Measurements from ENCODE around the gene WDR35.

Gene WDR35

DNA sequence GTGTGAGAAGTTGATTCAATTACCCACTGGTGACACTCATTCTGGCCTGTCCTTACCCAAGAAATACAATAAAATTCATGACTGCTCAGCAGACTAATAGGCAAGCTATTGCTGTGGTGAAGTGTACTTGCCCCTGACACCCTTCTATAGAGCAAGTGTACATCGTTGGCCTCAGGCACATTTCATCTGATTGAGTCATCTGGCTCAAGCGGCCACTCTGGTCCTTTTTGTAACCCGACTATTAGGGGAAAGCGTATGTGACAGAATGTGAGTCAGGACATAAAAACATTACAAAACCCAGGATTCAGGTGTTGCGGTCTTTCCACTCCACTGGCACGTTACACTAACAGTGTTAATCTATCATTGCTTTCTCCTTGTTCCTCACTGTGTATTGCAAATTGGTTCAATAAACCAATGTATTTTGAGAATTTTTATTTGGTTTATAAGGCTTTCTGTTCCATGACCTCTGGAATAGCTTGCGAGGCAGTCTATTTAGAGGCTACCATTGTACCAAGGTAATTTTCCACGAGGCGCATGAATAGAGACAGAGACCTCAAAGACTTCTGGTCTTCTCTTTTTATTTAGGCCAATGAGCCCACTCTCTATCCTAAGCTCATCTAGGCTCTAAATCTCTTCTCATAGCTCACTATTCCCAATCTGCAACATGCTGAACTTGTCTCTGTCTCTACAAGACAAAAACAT lies 77.9 kb downstream of the WDR35 start:
- H3K4me3 ChIP-seq (ENCODE audit: control insufficient read depth, low read depth, low read length): no peak overlapping the region
- DNase-seq (ENCODE audit: low read depth): peak; percentile 93
- TF ChIP-seq, protein P1, sequence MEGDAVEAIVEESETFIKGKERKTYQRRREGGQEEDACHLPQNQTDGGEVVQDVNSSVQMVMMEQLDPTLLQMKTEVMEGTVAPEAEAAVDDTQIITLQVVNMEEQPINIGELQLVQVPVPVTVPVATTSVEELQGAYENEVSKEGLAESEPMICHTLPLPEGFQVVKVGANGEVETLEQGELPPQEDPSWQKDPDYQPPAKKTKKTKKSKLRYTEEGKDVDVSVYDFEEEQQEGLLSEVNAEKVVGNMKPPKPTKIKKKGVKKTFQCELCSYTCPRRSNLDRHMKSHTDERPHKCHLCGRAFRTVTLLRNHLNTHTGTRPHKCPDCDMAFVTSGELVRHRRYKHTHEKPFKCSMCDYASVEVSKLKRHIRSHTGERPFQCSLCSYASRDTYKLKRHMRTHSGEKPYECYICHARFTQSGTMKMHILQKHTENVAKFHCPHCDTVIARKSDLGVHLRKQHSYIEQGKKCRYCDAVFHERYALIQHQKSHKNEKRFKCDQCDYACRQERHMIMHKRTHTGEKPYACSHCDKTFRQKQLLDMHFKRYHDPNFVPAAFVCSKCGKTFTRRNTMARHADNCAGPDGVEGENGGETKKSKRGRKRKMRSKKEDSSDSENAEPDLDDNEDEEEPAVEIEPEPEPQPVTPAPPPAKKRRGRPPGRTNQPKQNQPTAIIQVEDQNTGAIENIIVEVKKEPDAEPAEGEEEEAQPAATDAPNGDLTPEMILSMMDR (conservative IDR thresholded peaks at IDR 0.05; ENCODE audit: control insufficient read depth, insufficient read depth, low read depth, low read length): no peak

DNA sequence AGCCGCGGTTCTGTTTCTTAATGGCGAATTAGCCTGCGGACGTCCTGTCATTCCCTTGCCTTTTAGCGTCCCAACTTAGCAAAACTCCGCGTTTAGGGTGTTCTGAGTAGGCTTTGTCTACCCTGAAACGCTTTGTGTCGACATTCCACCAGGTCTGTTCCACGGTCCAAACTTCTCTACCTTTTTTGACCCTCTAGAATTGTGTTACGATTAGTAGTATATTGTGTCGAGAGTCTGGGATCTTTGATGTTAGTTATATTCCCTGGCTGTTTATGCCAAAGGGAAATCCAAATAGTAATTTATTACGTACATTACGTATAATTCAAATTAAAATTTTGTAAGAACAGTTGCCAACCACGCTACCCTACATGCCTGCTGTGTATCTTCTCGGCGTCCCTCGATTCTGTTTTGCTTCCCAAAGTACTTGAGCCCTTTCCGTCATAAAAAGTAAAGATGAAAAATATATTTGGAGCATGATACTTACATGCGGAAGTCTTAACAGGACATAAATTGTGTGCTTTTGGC lies 87.6 kb downstream of the WDR35 start:
- DNase-seq (ENCODE audit: low read depth): no peak
- peak overlapping the region; percentile 66 for H3K4me3 ChIP-seq (ENCODE audit: control insufficient read depth, low read depth, low read length)
- TF ChIP-seq, protein P1 (conservative IDR thresholded peaks at IDR 0.05; ENCODE audit: control insufficient read depth, insufficient read depth, low read depth, low read length): no peak

DNA sequence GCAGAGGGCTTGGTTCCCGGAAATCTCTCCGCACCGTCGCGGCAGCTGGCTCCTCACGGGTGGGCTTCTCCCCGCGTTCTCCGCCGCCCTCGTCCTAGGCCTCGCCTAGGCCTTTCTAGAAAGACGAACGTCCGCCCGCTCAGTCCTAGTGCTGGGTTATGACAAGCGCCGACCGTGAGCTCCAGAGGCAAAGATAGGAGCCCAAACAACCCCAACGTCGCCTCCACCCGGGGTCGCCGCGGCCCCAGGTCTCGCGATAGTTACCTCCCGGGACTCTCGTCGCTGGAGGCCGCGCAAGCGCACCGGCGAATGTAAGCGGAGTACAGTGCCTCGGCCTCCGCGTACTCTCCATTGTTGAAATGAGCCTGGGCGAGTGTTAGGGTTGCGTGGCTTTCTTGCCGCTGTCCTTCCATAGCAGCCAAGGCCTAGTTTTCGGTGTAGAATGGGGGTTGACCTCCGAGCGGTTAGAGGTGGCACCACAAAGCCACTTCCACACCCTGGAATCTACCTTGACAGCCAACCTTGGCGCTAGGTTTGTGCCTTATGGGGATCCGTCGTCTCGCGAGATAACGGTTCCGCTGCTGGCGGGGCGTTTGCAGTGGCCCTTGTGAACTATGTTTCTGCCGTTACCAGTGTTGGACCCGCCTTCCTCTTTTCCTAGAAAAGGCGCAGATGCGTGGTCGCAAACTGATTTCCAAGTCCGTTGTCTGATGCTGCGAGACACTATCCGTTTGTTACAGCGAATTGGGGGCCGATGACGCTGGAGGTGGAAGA lies 88.3 kb downstream of the WDR35 start, which contains the start of gene TTC32:
TTC32 (minus strand) TSS at position 542 of the 774 bp plus-strand sequence; CDS start at position 413, 129 bp downstream.
- TF ChIP-seq, protein P1 (conservative IDR thresholded peaks at IDR 0.05; ENCODE audit: control insufficient read depth, insufficient read depth, low read depth, low read length): no peak
- peak; percentile 94 for DNase-seq (ENCODE audit: low read depth)
- peak within 1 kb of the TSS; percentile 66 for H3K4me3 ChIP-seq (ENCODE audit: control insufficient read depth, low read depth, low read length)

DNA sequence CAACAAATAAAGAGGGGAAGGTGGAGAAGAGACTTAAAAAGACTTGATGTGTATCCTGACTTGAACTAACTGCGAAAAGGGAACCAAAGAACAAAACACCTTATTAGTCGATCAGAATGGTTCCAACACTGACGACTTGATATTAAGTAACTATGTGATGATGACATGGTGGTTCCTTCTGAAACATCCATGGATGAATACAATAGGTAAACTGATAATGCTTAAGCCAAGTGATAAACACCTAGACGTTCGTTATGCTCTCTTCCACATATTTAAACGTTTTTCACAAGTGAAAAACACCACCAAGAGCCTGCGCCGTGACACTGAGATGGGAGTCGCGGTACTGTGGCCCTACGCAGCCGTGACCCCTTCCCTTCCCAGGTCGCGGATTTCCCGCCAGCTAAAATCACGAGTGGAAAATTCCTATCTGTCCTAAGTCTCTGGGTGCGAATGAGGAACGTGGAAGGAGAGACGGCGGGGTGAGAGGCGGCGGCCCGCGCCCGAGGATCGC lies 88.9 kb downstream of the WDR35 start:
- TF ChIP-seq, protein P1 (conservative IDR thresholded peaks at IDR 0.05; ENCODE audit: control insufficient read depth, insufficient read depth, low read depth, low read length): no peak
- peak overlapping the region; percentile 66 for H3K4me3 ChIP-seq (ENCODE audit: control insufficient read depth, low read depth, low read length)
- DNase-seq (ENCODE audit: low read depth): peak; percentile 33

DNA sequence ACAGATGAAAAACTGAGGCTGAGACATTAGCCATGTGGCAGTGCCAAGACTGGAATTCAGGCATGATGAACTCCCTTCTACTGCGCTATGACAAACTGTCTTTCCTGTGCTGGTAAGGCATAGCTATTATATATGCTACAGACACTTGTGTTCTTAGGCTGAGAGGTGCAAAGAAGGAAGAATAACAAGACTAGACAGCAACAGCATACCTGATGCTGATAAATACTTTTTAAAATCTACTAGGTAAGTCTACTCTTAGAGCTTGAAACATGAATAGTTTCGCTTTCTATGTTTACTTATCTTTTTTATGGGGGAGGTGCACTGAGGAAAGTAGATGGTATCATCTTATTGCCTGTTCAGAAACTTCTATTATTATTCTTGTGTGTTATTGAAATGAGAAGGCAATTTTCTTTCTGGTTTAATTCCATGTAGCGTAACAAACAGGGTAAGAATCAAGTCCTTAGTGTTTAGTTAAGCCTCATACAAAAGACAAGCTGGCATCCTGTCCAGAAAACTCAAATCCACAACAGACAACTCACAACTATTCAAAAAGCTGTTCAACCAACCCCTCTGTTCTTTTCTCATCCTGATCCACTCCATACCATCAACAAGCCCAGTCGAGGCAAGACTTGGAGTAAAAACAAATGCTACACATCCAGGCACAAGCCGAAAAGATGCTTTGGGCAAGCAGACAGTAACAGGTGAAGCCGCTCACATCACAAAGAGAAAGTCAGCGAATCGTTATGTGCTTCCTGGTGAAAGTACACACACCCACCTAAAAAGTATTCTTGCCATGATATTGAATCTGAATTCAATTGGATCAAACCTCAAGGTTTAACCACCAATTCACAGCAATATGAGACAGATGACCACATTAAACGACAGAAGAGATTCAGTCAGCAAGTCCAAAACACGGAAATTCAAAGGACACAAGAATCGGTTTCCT lies 89.6 kb downstream of the WDR35 start:
- DNase-seq (ENCODE audit: low read depth): no peak
- TF ChIP-seq, protein P1 (conservative IDR thresholded peaks at IDR 0.05; ENCODE audit: control insufficient read depth, insufficient read depth, low read depth, low read length): no peak
- H3K4me3 ChIP-seq (ENCODE audit: control insufficient read depth, low read depth, low read length): peak overlapping the region; percentile 66
